ENCODE results near the gene DND1. TPM values are rescaled to one million over a fixed set of nuclear protein-coding genes. Genes with fewer than 3 reads are reported as not detected.

Gene DND1
- total RNA-seq, 2 donors from 2014 or later: 0.36 to 26.2 TPM

GRCh38 chr5:140634103-140634502 is 39.3 kb downstream of the DND1 start:
- DNase-seq (ENCODE audit: low spot score): no peak
- Histone ChIP-seq H3K4me3 (no peak overlapping the region), H3K27me3 (replicated peaks; ENCODE audit: insufficient read depth) (no peaks in the 10 kb centered on the region), H3K9me3 (no peaks in the 10 kb centered on the region), H3K4me1 (replicated peaks) (no peaks in the 10 kb centered on the region), H3K27ac (no peak overlapping the region), H3K36me3 (no peaks in the 10 kb centered on the region)
- TF ChIP-seq POLR2AphosphoS5 (IDR thresholded peaks at IDR 0.05): no peak
- no peak for TF ChIP-seq POLR2A (IDR thresholded peaks at IDR 0.05)
- no peak for TF ChIP-seq CTCF (IDR thresholded peaks at IDR 0.05)
- 48% methylated on average over 3 of the region's 3 CpGs for WGBS
- intact Hi-C loops (cut with DNase I): loop anchor here (10.0 kb wide), 1 partner anchor 259 kb away; no protein-coding TSS in a partner anchor

GRCh38 chr5:140633501-140633900 is 39.9 kb downstream of the DND1 start:
- H3K36me3 ChIP-seq: no peaks in the 10 kb centered on the region
- no peak overlapping the region for H3K27ac ChIP-seq
- no peaks in the 10 kb centered on the region for H3K4me1 ChIP-seq (replicated peaks)
- intact Hi-C loops (cut with DNase I): loop anchor here (10.0 kb wide), 1 partner anchor 259 kb away; no protein-coding TSS in a partner anchor
- H3K9me3 ChIP-seq: no peaks in the 10 kb centered on the region
- DNase-seq (ENCODE audit: low spot score): no peak
- H3K27me3 ChIP-seq (replicated peaks; ENCODE audit: insufficient read depth): no peaks in the 10 kb centered on the region
- WGBS: 93% methylated on average over 2 of the region's 2 CpGs
- no peak for TF ChIP-seq POLR2A (IDR thresholded peaks at IDR 0.05)
- no peak for TF ChIP-seq POLR2AphosphoS5 (IDR thresholded peaks at IDR 0.05)
- TF ChIP-seq CTCF (IDR thresholded peaks at IDR 0.05): no peak
- H3K4me3 ChIP-seq: no peak overlapping the region

GRCh38 chr5:140633021-140633471 is 40.3 kb downstream of the DND1 start, which contains the start of gene CD14:
CD14 (minus strand) TSS chr5:140633175; CDS start chr5:140633071, 104 bp downstream.
- 14% methylated on average over 16 of the region's 16 CpGs for WGBS
- intact Hi-C loops (cut with DNase I): loop anchor here (10.0 kb wide), 1 partner anchor 258 kb away; no protein-coding TSS in a partner anchor
- no peaks in the 10 kb centered on the region for H3K27me3 ChIP-seq (replicated peaks; ENCODE audit: insufficient read depth)
- H3K27ac ChIP-seq: peak within 1 kb of the TSS; percentile 55 to 61
- H3K9me3 ChIP-seq: no peaks in the 10 kb centered on the region
- TF ChIP-seq CTCF (IDR thresholded peaks at IDR 0.05) (peak in 1 of 4 experiments; percentile 4), POLR2AphosphoS5 (IDR thresholded peaks at IDR 0.05) (no peak), POLR2A (IDR thresholded peaks at IDR 0.05) (no peak)
- peak; percentile 29 for DNase-seq (ENCODE audit: low spot score)
- peak within 1 kb of the TSS; percentile 38 to 43 for H3K4me3 ChIP-seq
- H3K4me1 ChIP-seq (replicated peaks): no peaks in the 10 kb centered on the region
- no peaks in the 10 kb centered on the region for H3K36me3 ChIP-seq

GRCh38 chr5:140632366-140633020 is 40.9 kb downstream of the DND1 start:
- peak; percentile 48 for DNase-seq (ENCODE audit: low spot score)
- peak overlapping the region; percentile 55 to 61 for H3K27ac ChIP-seq
- H3K36me3 ChIP-seq: no peaks in the 10 kb centered on the region
- intact Hi-C loops (cut with DNase I): loop anchor here (10.0 kb wide), 1 partner anchor 258 kb away; no protein-coding TSS in a partner anchor
- no peaks in the 10 kb centered on the region for H3K27me3 ChIP-seq (replicated peaks; ENCODE audit: insufficient read depth)
- no peaks in the 10 kb centered on the region for H3K9me3 ChIP-seq
- TF ChIP-seq POLR2AphosphoS5 (IDR thresholded peaks at IDR 0.05) (no peak), CTCF (IDR thresholded peaks at IDR 0.05) (no peak), POLR2A (IDR thresholded peaks at IDR 0.05) (no peak)
- under 1% methylated on average over 46 of the region's 51 CpGs for WGBS
- H3K4me3 ChIP-seq: peak overlapping the region; percentile 38 to 43
- no peaks in the 10 kb centered on the region for H3K4me1 ChIP-seq (replicated peaks)
